GM18511 (cell line): Measurements from ENCODE around the gene FOXA3.
"Not testable (repeated sequence)": the region's sequence is repeated elsewhere in the genome, so short reads cannot be mapped to it uniquely, and the experiment has no call there.

Experiments used
- ATAC-seq: cut with Tn5 transposase; IDR thresholded peaks from one replicate; pipeline ENCODE4 v1.9.1; 2021; ENCODE audit warnings: mild to moderate bottlenecking, moderate library complexity; ENCODE audit not compliant: unreplicated experiment

Gene FOXA3

GRCh38 chr19:45887200-45887710 is 23.1 kb downstream of the FOXA3 start:
- ATAC-seq: no peak

DNA sequence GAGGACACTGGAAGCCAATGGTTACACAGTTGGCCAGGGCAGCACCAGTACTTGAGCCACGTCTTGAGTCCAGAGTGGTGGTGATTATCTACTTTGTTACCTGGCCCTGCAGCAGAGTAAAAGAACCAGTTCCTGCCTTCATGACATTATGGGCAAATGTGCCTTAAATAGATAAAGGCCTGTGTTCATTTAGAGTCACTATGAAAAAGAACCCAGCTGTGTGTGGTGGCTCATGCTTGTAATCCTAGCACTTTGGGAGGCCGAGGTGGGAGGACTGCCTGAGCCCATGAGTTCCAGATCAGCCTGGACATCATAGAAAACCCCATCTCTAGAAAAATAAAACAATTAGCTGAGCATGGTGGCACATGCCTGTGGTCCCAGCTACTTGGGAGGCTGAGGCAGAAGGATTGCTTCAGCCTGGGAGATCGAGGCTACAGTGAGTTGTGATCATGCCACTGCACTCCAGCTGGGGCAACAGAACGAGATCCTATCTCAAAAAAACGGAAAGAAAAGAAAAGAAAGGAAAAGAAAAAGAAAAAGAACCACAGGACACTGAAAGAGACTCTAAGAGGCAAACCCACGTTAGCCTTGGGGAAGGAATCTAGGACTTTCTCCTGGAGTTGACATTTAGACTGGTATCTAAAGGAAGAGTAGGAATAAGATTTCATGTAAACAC is 25.2 kb downstream of the FOXA3 start:
- ATAC-seq: no peak

GRCh38 chr19:45890877-45891276 is 26.8 kb downstream of the FOXA3 start:
- ATAC-seq: no peak

DNA sequence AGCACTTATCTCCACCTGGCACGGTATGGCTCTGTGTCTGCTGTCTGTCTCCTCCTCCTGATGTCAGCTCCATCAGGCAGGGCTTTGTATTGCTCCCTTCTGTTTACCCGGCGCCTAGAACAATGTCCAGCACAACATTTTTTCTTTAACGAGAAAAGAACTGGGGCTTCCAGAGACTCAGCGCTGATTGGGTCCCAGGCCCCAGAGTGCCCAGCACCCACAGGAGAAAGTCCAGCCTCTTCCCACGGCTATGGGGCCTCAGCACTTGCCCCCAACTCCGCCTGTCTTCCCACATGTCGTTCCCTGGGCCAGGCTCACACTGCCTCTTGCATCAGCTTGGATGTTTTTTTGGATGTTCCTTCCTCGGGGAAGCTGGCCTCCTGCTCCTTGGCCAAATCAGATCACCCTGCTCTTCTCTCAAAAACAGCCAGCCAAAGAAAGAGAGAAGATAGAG is 31.4 kb downstream of the FOXA3 start:
- no peak for ATAC-seq

DNA sequence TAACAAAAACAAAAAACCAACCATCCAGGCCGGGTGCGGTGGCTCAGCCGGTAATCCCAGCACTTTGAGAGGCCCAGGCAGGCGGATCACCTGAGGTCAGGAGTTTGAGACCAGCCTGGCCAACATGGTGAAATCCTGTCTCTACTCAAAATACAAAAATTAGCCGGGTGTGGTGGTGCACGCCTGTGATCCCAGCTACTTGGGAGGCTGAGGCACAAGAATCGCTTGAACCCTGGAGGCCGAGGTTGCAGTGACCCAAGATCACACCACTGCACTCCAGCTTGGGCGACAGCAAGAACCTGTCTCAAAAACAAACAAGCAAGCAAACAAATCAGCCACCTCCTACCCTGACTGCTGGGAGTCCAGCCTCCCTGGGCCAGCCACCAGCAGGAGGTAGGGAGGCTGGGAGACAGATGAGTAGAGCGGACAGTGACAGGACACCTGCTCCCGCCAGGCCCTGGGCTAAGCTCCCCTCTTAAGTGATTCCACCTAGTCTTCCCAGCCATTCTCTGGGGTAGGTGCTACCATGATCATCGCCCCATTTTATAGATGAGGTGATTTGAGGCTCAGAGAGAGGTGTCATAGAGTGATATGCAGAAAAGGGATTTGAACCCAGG is 32.0 kb downstream of the FOXA3 start:
- not testable (repeated sequence) for ATAC-seq

DNA sequence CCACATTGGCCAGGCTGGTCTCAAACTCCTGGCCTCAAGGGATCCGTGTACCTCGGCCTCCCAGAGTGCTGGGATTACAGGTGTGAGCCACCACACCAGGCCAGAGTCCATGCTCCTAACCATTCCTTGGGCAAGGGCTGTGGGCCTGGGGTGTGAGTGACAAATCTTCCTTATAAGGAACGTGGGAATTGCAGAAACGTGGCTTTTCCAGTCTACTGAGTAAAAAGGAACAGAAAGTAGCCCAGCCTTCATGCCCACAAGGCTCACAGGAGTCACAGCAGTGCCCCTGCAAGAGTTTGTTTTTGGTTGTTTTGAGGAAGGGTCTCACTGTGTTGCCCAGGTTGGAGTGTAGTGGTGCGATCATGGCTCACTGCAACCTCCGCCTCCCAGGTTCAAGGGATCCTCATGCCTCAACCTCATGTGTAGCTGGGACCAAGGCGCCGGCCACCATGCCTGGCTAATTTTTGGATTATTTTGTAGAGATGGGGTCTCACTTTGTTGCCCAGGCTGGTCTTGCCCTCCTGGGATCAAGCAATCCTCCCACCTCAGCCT is 33.2 kb downstream of the FOXA3 start:
- ATAC-seq: no peak

DNA sequence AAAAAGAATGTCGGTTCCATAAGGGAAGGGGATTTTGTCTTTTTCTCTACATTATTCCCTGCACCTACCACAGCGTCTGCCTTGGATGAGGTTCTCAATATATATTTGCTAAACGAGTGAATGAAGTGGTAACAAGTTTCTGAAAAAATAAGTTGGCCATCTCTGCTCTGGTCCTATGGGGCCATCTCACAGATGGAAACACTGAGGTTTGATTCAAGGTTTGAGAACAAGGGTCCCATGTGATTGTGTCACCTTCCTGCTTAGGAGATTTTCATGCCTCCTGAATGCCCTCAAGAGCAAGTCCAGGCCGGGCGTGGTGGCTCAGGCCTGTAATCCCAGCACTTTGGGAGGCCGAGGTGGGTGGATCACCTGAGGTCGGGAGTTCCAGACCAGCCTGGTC is 35.1 kb downstream of the FOXA3 start:
- ATAC-seq: no peak

DNA sequence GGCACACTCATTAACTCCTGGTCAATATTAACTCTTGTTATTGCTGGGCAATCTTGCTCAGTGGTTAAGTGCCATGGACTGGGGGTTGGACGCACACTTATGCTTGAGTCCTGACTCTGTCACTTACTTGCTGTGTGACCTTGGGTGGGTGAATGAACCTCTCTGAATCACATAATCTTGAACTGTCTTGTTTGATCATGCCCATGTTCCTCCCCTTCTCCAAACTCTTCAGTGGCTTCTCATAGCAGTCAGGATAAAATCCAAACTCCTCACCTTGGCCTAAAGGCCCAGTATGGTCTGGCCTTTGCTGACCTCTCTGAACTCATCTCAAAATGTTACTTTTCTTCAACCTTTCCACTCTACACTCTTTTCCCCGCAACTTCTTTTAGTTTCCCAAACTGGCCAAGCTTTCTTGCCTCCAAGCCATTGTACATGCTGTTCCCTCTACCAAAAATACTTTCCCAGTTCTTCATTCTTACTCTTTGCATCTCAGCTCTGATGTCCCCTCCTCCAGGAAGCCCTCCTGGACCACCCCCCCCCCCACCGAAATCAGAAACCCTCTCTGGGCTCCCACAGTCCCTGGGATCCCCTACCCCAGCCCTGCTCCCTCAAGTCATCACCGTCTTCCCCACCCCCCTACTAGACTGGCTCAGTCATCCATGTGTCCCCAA is 35.9 kb downstream of the FOXA3 start:
- no peak for ATAC-seq

DNA sequence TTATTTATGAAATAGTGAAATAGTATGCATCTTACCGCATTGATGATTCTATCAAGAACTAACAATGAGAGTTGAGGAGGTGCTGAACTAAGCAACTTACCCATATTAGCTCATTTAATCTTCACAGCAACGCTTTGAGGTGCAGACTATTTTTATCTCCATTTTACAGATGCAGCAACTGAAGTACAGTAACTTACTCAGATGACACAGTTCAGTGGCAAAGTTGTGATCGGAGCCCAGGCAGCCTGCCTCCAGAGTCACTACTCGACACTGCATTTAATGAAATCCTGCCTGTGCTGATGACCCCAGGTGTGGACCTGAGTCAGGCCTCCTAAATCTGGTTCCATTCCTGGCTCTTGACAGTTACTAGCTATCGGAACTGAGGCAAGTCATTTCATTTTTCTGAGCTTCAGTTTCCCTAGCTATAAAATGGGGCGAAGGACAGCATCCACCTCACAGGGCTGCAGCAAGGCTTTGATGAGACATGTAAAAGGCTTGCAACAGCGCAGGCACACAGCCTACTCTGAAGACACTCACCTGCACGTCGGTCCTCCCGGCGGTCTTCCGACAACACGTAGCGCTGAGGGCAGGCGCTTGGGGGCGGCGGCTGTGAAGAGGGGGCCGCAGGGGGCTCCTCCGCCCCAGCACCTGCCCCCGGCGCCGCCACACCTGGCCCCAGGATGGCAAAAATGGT is 36.8 kb downstream of the FOXA3 start:
- ATAC-seq: no peak

GRCh38 chr19:45901432-45901911 is 37.3 kb downstream of the FOXA3 start:
- no peak for ATAC-seq

GRCh38 chr19:45901912-45902650 is 38.0 kb downstream of the FOXA3 start, which contains the start of gene MYPOP:
Gene MYPOP (minus strand): TSS chr19:45902613. CDS start chr19:45901773, 840 bp downstream.
- no peak for ATAC-seq

GRCh38 chr19:45902651-45903625 is 38.8 kb downstream of the FOXA3 start:
- peak; percentile 84 for ATAC-seq

- ATAC-seq: no peak
Measured at GRCh38 chr19:45905011-45905410, 40.9 kb downstream of the FOXA3 start.

DNA sequence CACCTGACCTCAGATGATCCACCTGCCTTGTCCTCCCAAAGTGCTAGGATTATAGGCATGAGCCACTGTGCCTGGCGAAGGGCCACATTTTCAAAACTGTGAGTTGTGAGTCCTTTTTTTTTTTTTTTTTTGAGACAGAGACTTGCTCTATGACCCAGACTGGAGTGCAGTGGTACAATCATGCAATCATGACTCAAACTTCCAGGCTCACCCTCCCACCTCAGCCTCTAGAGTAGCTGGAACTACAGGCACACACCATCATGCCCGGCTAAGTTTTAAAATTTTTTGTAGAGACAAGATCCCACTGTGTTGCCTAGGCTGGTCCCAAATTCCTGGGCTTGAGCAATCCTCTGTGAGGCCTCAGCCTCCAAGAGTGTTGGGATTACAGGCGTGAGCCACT is 42.1 kb downstream of the FOXA3 start:
- no peak for ATAC-seq

GRCh38 chr19:45908956-45909355 is 44.8 kb downstream of the FOXA3 start:
- no peak for ATAC-seq

GRCh38 chr19:45911291-45911690 is 47.2 kb downstream of the FOXA3 start:
- no peak for ATAC-seq

- ATAC-seq: no peak
Measured at GRCh38 chr19:45913874-45914830, 50.0 kb downstream of the FOXA3 start, which contains the start of gene NANOS2. Gene NANOS2 (minus strand): TSS chr19:45914778. CDS start chr19:45914693, 85 bp downstream.
